Amygdala (tissue), 56 donors: ENCODE results near the gene HSPA4.
"Not testable (repeated sequence)": the region's sequence is repeated elsewhere in the genome, so short reads cannot be mapped to it uniquely, and the experiment has no call there.

Source experiments
- DNase-seq, 56 donors: peaks; one replicate each; lab custom pipeline; 2025; lab: John Stamatoyannopoulos, UW

Gene HSPA4

DNA sequence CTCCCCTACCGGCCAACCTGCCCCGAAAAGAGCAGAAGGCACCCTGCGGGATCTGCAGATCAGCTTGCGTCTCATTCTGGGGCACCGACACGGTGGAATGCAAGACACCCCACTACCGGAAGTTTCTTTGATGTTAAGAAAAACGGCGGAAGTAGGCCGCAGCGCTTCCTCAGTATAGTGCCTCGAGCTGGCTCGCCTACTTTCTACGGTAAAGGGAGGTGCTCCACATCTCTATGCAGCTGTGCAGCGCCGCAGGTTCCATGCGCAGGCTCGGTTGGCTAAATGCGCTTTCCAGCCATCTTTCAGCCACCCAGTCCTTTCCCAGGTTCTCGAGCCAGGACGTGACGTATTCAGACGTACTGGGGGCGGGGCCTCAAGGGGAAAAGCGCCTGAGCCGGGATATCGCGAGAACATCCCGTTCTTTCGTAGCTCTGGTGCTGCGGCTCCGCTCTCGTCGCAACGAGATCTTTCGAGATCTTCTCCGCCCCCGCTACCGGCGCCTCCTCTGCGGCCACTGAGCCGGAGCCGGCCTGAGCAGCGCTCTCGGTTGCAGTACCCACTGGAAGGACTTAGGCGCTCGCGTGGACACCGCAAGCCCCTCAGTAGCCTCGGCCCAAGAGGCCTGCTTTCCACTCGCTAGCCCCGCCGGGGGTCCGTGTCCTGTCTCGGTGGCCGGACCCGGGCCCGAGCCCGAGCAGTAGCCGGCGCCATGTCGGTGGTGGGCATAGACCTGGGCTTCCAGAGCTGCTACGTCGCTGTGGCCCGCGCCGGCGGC lies at the start of gene HSPA4:
HSPA4 (plus strand) TSS at position 472 of the 775 bp plus-strand sequence; CDS start at position 710, 238 bp downstream.
- peak; percentile 60 to 99 (median 95) for DNase-seq

DNA sequence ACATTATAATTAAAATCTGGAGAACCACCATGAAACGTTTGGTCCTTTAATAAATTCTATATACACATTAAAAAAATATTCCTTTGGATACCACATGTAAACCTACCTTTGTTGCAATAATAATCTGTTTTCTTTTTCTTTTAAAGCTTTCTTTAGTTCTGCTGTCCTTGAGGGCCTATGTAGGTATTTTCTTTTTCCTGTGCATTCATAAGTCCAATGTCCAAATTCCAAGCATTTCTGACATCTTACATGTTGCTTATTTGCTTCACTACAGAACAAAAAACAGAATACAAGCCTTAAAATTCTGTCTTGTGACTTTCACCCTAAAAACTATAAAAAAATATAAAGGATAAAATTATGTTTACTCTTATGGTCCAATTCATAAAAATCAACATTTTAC lies 45.2 kb upstream of the HSPA4 start:
- no peak for DNase-seq

DNA sequence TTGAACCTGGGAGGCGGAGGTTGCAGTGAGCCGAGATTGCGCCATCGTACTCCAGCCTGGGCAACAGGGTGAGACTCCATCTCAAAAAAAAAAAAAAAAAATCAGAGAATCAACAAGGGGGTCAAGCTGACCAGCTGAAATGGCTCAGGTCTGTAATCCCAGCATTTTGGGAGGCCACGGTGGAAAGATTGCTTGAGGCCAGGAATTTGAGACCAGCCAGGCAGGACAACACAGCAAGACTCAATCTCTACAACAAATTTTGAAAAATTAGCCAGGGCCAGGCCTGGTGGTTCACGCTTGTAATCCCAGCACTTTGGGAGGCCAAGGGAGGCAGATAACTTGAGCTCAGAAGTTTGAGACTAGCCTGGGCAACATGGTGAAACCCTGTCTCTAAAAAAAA lies 43.4 kb upstream of the HSPA4 start:
- DNase-seq: not testable (repeated sequence)

DNA sequence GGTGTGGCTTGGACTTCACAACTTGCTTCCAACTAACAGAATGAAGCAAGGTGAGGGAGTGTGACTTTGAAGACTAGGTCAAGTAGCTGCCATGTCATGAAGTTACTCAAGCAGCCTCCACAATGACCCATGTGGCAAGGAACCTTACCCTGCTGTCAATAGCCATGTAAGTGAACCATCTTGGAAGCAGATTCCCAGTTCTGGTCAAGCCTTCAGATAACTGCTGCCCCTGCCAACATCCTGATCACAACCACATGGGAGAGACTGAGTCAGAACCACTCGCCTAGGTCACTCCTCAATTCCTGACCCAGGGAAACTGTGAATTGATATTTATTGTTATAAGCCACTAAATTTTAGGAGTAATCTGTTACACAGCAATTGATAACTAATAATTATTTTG lies 36.3 kb upstream of the HSPA4 start:
- DNase-seq: no peak

DNA sequence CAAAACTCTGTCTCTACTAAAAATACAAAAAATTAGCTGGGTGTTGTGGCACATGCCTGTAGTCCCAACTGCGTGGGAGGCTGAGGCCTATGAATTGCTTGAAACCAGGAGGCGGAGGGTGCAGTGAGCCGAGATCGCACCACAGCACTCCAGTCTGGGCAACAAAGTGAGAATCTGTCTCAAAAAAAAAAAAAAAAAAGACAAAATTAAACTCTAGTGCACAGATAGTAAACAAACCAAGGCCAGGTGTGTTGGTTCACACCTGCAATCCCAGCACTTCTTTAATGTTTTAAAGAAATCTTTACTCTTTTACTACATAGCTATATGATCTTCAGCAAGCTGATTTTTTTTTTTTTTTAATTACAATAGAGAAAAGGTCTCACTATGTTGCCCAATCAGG lies 33.8 kb upstream of the HSPA4 start:
- DNase-seq: no peak

DNA sequence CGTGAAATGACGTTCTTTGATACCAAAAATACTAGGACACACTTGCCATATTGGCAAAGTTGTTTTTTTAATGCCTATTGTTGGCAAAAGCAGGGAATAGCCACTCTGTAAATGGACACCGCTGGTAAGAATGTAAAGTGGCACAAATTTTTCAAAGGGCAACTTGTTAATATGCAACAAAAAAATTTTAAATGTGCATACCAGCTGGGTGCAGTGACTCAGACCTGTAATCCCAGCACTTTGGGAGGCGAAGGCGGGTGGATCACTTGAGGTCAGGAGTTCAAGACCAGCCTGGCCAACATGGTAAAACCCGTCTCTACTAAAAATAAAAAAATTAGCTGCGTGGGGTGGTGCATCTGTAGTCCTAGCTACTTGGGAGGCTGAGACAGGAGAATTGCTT lies 32.3 kb upstream of the HSPA4 start:
- DNase-seq: not testable (repeated sequence)

DNA sequence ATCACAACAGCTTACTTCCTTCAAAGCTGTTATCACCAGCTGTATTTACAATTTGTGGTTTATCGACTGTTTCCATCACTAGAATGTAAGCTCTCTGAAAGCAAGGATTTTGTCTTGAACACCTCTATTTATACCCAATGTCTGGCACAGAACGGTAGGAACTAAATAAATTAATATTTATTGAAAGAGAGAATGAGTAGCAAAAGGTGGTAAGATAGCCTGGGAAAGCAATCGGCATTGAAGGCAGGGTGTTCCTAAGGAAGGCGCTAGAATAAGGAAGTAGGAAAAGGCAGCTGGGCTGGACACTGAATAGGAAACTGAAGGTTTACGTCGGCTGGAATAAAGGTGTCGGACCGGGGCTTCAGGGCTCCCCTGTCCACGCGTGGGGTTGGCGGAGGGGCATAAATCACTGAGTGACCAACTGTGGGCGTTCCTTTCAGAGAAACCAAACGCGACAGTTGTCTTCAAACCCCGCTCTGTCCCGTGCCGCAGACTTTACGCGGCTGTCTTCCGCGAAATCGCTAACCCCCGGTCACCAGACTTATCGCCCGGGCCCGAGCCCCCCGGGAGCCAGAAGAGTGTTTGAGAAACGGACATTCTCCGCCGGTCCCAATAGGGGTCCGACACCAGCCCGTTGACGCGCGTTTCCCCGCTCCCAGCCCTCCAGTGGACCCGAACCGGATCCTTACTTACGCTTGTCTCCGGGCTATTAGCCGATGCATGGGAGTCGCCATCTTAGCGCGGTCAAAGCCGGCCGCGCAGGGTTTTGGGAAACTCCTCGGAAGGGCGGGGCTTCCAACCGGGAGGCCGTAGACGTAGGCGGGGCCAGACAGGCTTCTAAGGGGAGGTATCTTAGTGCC lies 25.8 kb upstream of the HSPA4 start, which contains the start of gene ZCCHC10:
ZCCHC10 (minus strand) TSS at position 746 of the 860 bp plus-strand sequence; CDS start at position 734, 12 bp downstream.
- peak; percentile 32 to 93 (median 84) for DNase-seq

DNA sequence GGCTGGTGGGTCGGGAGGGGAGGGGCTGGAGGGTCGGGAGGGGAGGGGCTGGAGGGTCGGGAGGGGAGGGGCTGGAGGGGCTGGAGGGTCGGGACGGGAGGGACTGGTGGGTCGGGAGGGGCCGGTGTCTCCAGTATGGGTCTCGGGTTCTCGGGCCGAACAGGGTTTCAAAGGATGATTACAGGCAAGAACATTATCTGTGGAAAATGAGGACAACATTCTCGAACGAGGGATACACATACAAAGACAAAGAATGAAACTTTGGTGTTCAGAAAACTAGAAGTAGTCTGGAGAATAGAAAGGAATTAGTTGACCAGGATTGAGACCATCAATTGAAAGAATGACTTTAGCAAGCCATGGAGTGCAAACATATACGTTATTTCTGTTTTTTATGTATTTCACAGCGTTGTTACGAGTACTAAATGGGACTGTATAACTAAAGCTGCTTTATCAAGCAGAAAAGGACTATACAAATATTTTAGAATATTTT lies 25.1 kb upstream of the HSPA4 start:
- DNase-seq: no peak

DNA sequence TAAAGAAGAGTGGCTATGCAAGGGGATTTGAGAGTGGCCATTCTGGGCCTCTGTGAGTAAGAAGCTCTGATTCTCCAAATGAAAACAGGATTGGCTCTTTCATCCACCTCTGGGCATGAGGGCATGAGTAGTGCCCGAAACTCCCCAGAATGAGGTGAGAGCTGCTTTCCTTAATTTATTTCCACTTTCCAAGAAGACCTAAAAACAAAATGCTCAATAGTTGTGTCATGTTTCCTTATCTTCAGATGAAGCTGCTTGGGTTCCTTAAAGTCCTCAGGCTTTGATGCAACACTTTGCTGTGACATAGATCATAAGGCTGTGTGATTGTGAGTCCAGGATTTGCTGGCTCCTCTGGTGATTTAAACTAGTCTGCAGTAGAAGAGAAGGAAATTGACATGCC lies 22.4 kb upstream of the HSPA4 start:
- DNase-seq: no peak

DNA sequence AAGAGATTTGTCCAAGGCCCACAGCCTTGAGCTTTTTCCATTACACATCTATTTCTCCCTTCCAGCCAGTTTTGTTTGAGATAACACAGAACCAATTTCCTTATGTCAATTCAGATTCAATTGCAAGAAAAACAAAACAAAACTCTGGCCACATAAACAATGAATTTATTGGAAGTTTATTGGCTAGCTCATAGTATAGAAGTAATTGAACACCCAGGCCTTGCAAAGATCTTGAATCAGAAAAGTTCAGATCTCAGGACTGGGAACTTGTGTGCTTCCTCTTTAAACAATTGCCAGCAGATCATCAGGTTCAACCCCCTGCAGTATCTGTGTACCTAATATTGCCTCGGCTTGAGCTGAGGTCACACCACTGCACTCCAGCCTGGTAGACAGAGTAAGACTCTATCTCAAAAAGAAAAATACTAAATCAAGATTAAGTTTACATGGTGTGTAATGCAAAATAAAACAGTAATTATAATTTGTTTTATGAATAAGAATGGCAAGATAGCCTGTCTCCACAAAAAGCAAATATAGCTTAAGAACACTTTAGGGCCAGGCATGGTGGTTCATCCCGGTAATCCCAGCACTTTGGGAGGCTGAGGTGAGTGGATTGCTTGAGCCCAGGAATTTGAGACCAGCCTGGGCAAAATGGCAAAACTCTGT lies 21.3 kb upstream of the HSPA4 start:
- no peak for DNase-seq

DNA sequence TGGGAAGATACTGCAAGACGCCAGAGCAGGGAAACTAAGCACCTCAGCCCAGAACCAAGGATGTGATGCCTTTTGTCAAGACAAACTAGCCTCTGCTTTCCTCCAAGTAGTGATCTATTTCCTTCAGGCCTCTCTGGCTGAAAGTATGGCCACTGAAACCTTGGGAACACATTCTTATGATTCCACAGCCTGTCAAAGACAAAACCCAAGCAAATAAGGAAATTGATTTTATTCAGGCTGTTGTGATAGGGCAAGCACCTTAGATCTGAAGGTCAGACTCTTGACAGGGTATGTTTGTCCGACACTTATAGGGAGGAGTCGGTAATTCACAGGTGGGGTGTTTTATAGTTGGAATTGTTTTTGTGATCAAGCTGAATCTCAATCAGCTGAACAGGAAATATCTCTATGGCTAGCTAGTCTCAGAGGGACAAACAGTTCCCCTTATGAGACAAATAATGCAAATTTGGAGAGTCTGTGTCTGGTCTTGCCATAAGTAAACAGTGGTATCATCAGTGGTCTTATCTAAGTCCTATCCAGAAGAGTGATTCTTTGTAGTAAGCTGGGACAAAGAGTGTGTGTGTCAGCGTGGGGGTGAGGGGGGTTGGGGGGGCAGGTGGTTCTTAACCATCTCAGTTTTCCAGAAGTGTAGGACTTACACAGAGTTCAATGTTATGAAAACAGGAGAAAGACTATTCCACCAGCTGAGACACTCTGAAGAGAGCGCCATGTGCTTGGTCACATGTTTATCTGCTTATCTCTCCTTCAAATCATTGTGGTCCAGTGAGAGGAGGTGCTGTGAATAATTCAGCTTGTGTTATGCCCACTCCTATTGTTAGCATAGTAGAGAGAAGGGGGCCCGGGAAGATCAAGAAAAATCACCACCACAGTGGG lies 18.7 kb upstream of the HSPA4 start:
- DNase-seq: peak in 1 of 56 donors; percentile 6

DNA sequence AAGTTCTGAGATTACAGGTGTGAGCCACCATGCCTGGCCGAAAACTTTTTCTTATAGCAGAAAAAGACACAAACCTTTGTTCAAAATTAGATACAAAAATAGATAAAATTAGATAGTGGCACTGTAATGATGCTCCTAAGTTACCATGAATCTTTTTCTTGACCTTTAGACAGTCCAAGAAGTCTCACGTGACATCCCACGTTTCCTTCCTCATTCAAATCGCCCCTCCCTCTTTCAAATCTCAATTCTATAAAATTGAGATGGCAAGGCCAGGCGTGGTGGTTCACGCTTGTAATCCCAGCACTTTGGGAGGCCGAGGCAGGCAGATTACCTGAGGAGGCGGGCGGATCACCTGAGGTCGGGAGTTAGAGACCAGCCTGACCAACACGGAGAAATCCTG lies 17.7 kb upstream of the HSPA4 start:
- DNase-seq: no peak

DNA sequence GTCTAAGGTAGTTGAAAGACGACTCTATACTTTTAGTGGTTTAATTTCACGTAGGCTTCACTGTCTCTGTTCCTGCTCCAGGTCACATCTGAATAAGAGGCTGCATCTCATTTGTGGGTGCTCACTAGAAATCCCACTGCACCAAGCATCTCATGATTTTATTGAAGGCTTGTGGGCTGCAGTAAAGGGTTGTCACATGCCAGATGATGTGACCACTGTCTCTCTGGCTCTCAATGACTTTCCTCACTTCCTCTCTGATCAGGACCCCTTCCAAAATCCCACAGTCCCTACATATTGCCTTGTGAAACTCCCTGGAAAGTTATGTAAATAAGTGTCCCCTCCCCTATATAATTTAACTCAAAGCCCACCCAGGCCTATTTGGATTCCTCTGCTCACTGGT lies 16.6 kb upstream of the HSPA4 start:
- no peak for DNase-seq

DNA sequence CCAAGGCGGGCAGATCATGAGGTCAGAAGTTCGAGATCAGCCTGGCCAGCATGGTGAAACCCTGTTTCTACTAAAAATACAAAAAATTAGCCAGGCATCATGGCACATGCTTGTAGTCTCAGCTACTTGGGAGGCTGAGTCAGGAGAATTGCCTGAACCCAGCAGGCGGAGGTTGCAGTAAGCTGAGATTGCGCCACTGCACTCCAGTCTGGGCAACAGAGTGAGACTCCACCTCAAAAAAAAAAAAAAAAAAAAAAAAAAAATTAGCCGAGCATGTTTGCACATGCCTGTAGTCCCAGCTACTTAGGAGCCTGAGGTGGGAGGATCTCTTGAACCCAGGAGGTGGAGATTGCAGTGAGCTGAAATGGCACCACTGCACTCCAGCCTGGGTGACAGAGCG lies 15.1 kb upstream of the HSPA4 start:
- not testable (repeated sequence) for DNase-seq

DNA sequence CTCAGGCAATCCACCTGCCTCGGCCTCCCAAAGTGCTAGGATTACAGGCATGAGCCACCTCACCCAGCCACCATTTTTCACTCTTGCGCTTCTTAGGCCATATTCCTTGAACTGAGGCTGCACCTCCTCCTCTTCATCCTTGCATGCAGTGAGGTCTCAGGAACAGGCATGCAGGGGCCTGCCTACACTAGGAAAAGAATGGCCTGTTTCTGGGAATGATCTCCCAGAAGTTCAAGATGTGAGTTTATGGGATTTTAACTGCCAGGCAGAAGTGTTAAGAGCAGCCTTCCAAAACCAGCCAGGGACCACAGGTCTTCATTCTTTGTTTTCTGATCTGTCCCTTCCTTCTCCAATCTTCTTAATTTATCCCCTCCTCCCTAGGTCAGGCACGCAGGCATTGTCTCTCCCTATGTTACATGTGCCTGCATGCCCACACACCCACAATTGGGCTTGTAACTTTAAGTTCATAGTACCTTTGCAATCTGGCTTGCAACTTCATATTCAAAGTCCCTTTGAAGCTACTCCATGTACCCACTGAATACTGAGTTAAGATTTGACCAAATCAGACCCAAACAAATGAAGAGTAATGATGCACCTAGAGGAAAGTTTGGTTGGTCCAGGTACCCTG lies 10.5 kb upstream of the HSPA4 start:
- DNase-seq: no peak

DNA sequence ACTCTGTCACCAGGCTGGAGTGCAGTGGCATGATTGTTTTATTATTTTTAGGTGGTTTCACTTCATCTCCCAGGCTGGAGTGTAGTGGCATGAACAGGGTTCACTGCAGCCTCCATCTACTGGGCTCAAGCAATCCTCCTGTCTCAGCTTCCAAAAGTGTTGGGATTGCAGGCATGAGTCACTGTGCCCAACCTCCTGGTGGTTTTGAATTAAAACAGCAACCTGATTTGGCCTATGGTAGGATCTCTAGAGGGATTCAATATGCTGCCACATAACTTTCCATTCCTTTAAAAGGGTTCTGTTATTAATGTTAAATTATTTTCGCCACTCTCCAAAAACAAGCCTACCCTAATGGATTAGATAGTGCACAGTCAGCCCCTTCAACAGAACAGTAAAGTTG lies 9.9 kb upstream of the HSPA4 start:
- no peak for DNase-seq

DNA sequence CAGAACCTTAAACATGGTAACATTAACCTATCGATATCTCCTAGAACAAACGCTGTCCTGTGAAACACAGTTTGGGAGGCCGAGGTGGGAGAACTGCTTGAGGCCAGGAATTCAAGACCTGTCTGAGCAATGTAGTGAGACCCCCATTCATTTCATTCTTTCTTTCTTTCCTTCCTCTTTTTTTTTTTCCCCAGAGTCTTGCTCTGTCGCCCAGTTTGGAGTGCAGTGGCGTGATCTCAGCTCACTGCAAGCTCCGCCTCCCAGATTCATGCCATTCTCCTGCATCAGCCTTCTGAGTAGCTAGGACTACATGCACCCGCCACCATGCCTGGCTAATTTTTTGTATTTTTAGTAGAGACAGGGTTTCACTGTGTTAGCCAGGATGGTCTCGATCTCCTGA lies 5.3 kb upstream of the HSPA4 start:
- DNase-seq: not testable (repeated sequence)

DNA sequence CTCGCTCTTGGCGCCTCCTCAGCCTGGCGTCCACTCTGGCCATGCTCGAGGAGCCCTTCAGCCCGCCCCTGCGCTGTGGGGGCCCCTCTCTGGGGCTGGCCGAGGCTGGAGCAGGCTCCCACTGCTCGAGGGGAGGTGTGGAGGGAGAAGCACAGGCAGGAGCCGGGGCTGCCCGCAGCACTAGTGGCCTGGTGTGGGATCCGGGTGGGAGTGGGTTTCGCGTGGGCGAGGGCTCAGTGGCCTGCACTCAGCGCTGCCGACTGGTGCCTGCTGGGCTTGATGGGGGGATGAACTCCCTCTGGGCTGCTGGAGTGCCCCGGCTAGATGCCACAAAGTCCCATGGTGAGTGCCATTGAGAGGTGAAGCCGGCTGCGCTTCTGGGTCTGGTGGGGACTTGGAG lies 4.4 kb upstream of the HSPA4 start:
- DNase-seq: no peak

DNA sequence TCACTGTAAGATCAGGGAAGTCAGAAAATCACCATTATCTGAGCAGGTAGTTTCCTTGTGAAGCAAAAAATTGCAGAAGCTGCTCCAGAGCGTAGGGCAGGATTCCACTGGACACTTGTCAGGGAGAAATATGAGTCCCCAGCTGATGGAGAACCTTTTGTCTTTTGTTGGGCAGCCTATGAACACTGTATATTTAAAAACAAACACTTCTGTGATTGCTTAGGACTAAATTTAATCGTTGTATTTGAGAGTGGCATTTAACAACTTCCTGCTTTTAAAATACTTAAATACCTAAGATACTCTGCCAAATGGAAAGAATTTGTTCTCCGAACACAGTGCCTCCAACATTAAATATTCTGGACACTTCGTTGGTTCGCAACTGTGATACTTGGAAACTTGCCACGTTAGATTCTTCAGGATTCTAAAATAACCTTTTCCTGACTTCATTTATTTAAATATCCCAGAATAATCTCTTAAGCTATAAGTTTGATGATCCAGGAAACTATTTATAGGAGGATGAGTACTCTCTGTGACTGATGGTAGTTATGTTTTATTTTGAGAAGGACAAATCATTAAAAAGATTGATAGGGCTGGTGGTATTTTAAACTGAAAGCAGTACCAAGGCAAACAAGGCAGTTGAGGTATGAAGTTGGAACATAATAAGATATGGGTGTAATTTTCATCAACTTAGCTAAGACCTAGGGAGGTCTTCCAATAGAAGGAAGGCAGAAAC lies 2.7 kb upstream of the HSPA4 start:
- DNase-seq: no peak
